Measurements from ENCODE around the gene PDIA3.

Gene PDIA3

GRCh38 chr15:43771816-43772215 is 25.6 kb downstream of the PDIA3 start:
- no peak overlapping the region for H3K4me3 ChIP-seq (ENCODE audit: insufficient read depth, low read length, poor library complexity, severe bottlenecking)
- TF ChIP-seq CTCF (IDR thresholded peaks at IDR 0.05; ENCODE audit: insufficient read depth, low read length, poor library complexity, severe bottlenecking), result no peak
- no peak for TF ChIP-seq EZH2phosphoT487 (conservative IDR thresholded peaks at IDR 0.05; ENCODE audit: low read length)
- no peaks in the 10 kb centered on the region for H3K27me3 ChIP-seq (ENCODE audit: low read length)
- H3K4me2 ChIP-seq (ENCODE audit: low read depth, low read length, poor library complexity, severe bottlenecking), result no peak overlapping the region
- no peak overlapping the region for H2AFZ ChIP-seq (ENCODE audit: low read depth, low read length, severe bottlenecking)
- H3K9me2 ChIP-seq (replicated peaks; ENCODE audit: insufficient read depth, low read length), result no peaks in the 10 kb centered on the region
- no peak overlapping the region for H3K9ac ChIP-seq (ENCODE audit: low read length)
- peaks cover 22% of the 10 kb centered on the region for H3K79me2 ChIP-seq (ENCODE audit: insufficient read depth, low read length)
- H3K36me3 ChIP-seq (ENCODE audit: low read length), result peaks cover 59% of the 10 kb centered on the region
- no peaks in the 10 kb centered on the region for H3K9me3 ChIP-seq (ENCODE audit: insufficient read depth, low read length)
- H3K27ac ChIP-seq (ENCODE audit: low read depth, low read length), result peak overlapping the region; percentile 61
- H4K20me1 ChIP-seq (ENCODE audit: low read depth, low read length), result 0 out of 2 replicates have a peak, but pooled peaks cover 2% of the 10 kb centered on the region
- H3F3A ChIP-seq (ENCODE audit: insufficient read depth), result peaks cover 94% of the 10 kb centered on the region

- Histone ChIP-seq H3K4me3 (ENCODE audit: insufficient read depth, low read length, poor library complexity, severe bottlenecking) (no peak overlapping the region), H3K27ac (ENCODE audit: low read depth, low read length) (peak overlapping the region; percentile 61), H3K4me2 (ENCODE audit: low read depth, low read length, poor library complexity, severe bottlenecking) (peak overlapping the region; percentile 12), H3K9me3 (ENCODE audit: insufficient read depth, low read length) (no peaks in the 10 kb centered on the region), H2AFZ (ENCODE audit: low read depth, low read length, severe bottlenecking) (no peak overlapping the region), H3F3A (ENCODE audit: insufficient read depth) (peaks cover 95% of the 10 kb centered on the region), H3K9ac (ENCODE audit: low read length) (no peak overlapping the region), H3K27me3 (ENCODE audit: low read length) (no peaks in the 10 kb centered on the region), H3K9me2 (replicated peaks; ENCODE audit: insufficient read depth, low read length) (no peaks in the 10 kb centered on the region), H3K36me3 (ENCODE audit: low read length) (peaks cover 57% of the 10 kb centered on the region), H4K20me1 (ENCODE audit: low read depth, low read length) (0 out of 2 replicates have a peak, but pooled peaks cover 2% of the 10 kb centered on the region), H3K79me2 (ENCODE audit: insufficient read depth, low read length) (peaks cover 22% of the 10 kb centered on the region)
- TF ChIP-seq EZH2phosphoT487 (conservative IDR thresholded peaks at IDR 0.05; ENCODE audit: low read length) (no peak), CTCF (IDR thresholded peaks at IDR 0.05; ENCODE audit: insufficient read depth, low read length, poor library complexity, severe bottlenecking) (no peak)
Observed at GRCh38 chr15:43772624-43773023, 26.4 kb downstream of the PDIA3 start.

- peaks cover 27% of the 10 kb centered on the region for H3K79me2 ChIP-seq (ENCODE audit: insufficient read depth, low read length)
- H3K36me3 ChIP-seq (ENCODE audit: low read length), result peaks cover 51% of the 10 kb centered on the region
- peak overlapping the region; percentile 100 for H3K4me2 ChIP-seq (ENCODE audit: low read depth, low read length, poor library complexity, severe bottlenecking)
- 0 out of 2 replicates have a peak overlapping the region, but pooled peaks have one; percentile 98 for H3K9ac ChIP-seq (ENCODE audit: low read length)
- H3K27ac ChIP-seq (ENCODE audit: low read depth, low read length), result peak overlapping the region; percentile 98
- no peaks in the 10 kb centered on the region for H3K9me3 ChIP-seq (ENCODE audit: insufficient read depth, low read length)
- H3K9me2 ChIP-seq (replicated peaks; ENCODE audit: insufficient read depth, low read length), result no peaks in the 10 kb centered on the region
- 0 out of 2 replicates have a peak, but pooled peaks cover 2% of the 10 kb centered on the region for H4K20me1 ChIP-seq (ENCODE audit: low read depth, low read length)
- H3K4me3 ChIP-seq (ENCODE audit: insufficient read depth, low read length, poor library complexity, severe bottlenecking), result no peak overlapping the region
- TF ChIP-seq EZH2phosphoT487 (conservative IDR thresholded peaks at IDR 0.05; ENCODE audit: low read length), result no peak
- TF ChIP-seq CTCF (IDR thresholded peaks at IDR 0.05; ENCODE audit: insufficient read depth, low read length, poor library complexity, severe bottlenecking), result no peak
- no peaks in the 10 kb centered on the region for H3K27me3 ChIP-seq (ENCODE audit: low read length)
- peaks cover 87% of the 10 kb centered on the region for H3F3A ChIP-seq (ENCODE audit: insufficient read depth)
- no peak overlapping the region for H2AFZ ChIP-seq (ENCODE audit: low read depth, low read length, severe bottlenecking)
Observed at GRCh38 chr15:43774062-43774461, 27.8 kb downstream of the PDIA3 start.
